Middle frontal gyrus (tissue), 1 donor: ENCODE data around the gene MAD1L1.

Source experiments
- DNase-seq: peaks from one replicate; pipeline ENCODE4 v3.0.0-alpha.2; 2015; ENCODE audit warnings: low spot score; ENCODE audit errors: extremely low spot score

Gene MAD1L1

DNA sequence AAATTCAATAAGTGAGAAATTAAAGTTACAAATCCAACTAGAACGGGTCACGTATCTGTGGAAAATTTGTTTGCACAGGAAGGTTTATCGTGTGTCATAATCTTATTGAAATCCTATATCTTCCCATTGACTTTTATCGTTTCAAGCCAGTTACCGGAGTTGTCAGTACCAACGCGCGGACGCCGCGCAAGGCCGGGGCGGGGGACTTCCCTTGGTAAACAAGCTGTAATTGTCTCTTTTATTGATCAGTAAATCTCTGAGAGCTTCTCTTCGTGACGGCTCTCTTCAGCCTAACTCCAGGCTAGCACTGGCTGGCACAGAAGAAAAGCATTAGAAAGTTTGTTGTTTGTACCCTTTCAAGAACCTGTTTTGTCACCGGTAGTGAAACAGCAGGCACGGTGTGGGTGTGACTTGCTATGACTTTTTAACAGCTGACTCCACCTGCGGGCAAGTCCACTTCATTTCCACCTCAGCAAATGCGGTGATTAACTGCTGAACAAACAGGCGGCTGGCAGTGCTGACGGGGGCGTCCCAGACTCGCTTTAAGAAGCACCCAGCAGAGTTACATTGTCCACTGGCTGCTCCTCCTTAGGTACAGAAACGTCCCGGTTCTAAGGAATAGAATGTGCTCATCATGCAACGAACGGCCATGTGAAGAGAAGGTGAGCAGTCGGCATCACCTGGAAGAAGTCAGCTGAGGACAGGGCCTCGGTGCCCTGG lies 215.8 kb downstream of the MAD1L1 start:
- no peak for DNase-seq

DNA sequence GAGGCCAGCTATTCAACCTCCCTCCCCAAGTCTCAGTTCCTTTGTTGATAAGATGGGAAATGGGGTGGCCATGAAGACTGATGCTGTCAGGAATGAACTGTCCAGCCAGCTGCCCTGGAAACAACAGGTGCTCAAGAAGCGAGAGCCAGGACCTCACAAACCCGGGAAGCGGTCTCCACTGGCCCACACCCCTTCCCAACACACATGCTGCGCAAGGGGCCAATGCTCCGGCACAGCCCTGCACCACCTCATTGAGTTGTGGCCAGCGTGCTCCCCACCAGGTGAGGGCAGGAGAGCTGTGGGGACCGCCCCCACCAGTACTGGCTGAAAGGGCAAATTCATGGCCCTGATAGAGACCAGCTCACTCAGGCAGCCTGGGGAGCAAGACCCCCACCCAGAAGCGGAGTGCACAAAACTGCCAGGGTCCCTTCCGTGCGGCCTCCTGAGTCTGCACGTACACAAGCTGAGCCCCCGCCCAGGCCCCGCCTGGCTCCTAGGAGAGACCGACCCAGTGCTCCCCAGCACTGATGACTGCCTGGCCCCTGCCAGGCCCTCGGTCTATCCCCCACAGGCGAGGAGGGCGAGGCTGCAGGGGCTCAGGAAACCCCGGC lies 216.6 kb downstream of the MAD1L1 start:
- no peak for DNase-seq

- no peak for DNase-seq
Measured at GRCh38 chr7:2015251-2015871, 217.4 kb downstream of the MAD1L1 start.

DNA sequence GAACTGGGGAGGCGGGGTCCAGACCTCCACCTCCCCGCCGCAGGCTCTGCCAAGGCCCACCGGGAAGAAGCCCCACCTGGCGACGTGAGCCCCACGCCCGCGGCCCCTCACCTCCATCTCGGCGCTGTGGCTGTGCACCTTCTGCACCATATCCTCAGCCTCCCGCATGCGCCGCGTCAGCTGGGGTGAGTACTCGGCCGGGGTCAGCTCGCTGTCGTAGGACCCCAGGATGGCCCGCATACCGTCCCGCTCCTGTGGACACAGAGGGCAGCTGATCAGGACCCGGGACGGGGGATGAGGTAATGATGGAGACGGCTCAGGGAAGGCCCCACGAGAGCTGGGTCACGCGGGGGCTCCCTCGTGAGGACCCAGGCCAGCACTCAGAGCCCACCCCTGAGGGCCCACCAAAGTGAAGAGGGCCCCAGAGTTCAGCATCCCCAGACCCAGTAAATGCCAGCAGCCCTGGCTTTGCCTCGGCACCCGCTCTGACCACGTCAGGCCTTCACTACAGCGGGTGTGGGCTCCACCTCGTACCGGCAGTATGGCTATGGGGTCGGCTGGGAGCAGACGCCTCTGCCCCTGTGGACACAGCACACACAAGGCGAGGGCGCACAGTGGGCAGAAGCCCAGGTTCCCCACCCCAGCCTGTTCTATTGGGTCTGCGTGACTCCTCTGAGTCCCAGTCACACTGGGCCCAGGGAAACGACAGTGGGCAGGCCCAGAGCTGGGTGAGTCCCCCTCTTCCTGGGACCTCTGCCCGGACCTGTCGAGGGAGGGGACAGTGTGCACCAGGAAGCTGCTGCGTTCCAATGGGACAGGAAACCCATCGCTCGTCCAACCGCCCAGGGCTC lies 218.1 kb downstream of the MAD1L1 start:
- DNase-seq: no peak

GRCh38 chr7:2013381-2014311 lies 219.1 kb downstream of the MAD1L1 start:
- DNase-seq: no peak

DNA sequence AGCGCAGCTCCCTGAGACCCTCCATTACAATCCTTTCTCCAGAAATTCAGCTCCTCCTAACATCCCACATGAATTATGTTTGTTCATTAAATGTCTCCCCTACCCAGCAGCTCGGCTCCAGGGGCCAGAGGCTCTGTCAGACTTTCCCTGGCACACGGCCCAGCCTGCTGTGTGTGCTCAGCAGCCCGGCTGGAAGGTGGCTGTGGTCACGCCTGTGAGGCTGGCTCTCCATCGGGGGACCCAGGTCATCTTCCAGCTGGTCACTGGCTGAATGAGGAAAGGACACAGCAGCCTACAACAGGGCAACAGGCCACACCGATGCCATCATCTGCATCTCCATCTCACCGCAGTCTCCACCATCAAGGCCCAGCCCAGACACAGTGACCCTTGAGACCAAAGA lies 219.8 kb downstream of the MAD1L1 start:
- DNase-seq: no peak

- DNase-seq: no peak
Measured at GRCh38 chr7:2012044-2012900, 220.5 kb downstream of the MAD1L1 start.

DNA sequence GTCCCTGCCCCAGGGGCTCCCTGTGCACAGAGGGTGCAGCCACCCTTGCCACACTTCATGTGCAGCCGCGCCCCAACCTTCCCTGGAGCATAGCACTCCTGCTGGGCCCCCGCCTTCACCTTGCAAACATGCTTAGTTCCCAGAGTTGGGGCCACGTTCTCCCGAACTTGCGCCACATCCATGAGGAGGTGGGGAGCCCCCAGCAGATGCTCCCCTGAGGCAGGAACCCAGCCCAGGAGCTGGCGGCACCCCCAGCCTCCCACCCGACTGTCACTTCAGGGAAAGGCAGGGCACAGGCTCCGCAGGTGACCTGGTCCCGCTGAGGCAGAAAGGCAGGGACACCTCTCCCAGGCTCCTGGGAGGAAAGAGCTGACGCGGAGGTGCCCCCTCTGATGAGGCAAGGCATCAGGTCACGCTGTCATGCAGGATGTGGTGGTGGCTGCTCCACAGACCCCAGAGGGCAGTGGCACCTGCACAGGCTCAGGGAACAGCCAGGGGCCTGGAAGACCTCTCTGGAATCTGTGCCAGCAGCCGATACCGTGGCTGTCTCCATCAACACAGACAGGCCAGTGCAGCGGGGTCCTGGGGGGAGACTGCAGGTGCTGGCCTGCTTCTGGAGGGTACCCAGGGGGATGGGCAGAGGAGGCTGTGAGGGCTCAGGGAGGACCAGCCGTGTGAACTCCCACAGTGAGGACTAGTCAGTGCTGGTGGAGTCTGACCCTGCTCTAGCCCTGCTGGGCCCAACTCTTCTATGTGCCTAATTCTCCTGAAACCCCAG lies 221.3 kb downstream of the MAD1L1 start:
- DNase-seq: no peak

DNA sequence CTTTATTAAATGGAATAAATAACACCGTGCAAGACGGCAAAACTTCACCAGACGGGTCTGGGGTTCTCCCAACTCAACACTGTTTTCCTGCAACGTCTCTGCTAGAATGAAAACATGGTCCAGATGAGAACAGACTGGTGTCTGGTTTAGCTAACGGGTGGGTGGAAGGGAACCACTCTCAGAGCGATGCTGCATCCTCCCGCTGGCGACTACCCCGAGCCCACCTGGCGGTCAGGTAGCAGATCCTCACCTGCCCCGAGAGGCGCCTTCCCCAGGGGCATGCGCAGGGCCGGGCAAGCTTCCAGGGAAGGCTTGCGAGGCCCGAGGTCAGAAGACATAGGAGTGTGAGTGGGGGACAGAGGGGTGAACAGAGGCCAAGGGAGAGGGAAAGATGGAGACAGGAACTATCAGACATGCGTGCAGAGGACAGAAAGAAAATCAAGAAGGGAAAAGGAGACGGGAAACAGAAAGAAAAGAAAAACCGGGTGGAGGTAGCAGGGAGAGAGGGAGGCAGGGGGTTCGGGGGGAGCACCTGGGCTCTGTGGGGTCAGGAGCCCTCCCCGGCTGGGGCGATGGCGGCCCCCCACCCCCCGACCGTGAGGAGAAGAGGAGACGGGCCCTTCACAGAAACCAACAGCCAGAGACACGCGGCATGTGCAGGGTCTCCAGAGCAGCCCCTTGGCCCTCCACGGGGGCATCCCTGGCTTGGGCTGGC lies 222.0 kb downstream of the MAD1L1 start:
- no peak for DNase-seq

DNA sequence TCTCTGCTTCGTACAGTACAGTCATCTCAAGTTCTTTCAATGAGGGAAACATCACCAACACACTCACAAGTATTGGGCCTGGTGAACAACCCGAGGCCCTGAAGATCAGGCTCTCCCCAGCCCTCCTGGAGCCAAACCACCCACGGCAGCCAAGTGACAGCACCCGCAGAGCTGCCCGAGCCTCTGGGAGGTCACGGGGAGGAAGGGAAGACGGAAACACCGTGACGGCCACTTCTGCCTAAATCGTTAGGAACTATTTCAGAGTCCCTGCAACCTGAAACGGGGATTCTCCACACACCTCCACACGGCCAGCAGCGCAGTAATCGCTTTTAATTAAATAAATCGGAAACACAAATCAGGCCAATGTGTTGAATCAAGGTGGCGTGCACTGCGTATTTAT lies 222.6 kb downstream of the MAD1L1 start:
- DNase-seq: no peak

- no peak for DNase-seq
Measured at GRCh38 chr7:2009541-2010001, 223.2 kb downstream of the MAD1L1 start.

GRCh38 chr7:2008936-2009540 lies 223.7 kb downstream of the MAD1L1 start:
- no peak for DNase-seq

DNA sequence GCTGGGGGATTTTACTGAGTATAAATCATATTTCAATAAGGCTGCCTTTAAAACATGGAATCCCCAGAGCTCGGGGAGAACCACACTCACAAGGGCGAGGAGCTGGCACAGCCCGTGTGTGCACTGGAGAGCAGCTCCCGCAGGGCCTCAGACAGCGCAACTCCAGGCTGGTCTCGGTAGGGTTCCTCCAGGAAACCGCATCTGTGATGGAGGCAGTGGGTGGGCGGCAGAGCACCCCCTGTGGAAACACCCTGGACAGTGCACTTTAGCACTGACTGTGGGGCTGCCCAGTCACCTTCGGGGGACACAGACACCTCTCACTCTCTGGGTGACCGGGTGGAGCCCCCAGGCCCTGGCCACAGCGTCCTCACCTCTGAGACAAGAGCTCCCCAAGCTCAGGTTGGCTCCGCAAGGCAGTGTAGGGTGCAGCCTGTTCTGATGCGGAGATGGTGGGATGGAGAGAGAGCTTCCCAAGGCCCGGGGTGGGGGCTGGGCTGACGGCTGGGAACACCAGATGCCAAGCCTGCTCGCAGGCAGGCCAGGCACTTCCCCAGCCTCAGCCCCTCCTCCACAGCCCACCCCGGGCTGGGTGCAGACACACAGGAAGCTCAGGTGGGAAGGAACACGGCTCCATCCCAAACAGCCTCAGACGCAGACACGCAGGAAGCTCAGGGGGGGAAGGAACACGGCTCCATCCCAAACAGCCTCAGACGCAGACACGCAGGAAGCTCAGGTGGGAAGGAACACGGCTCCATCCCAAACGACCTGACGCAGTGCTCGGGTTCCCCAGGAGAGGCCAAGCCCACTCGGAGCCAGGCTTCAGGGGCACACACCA lies 224.4 kb downstream of the MAD1L1 start:
- DNase-seq: no peak

- DNase-seq: no peak
Measured at GRCh38 chr7:2007551-2007950, 225.2 kb downstream of the MAD1L1 start.

- no peak for DNase-seq
Measured at GRCh38 chr7:2006921-2007381, 225.8 kb downstream of the MAD1L1 start.

- DNase-seq: no peak
Measured at GRCh38 chr7:2006231-2006771, 226.4 kb downstream of the MAD1L1 start.

DNA sequence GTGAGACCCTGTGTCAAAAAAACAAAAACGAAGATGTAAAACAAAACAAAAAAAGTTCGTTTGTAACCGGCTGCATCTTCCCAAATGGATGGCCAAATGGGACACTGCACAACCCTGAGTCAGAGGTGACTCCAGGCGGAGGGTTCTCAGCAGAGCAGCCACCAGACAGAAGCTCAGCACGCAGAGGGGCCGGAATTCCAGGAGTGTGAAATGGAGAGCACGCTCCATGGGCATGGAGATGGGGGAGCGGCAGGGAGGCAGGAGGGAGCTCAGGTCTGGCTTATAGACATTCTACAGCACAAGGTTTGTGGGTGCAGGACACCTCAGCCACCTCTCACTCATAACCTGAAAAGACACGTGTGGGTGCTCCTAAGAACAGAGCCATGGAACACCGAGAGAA lies 227.0 kb downstream of the MAD1L1 start:
- DNase-seq: no peak
